GM21723 (cell line): ENCODE measurements around the gene RAPGEF4.

Source experiments
- ATAC-seq: cut with Tn5 transposase; IDR thresholded peaks from one replicate; pipeline ENCODE4 v1.9.1; 2021; ENCODE audit warnings: mild to moderate bottlenecking, moderate library complexity; ENCODE audit not compliant: unreplicated experiment

Gene RAPGEF4

DNA sequence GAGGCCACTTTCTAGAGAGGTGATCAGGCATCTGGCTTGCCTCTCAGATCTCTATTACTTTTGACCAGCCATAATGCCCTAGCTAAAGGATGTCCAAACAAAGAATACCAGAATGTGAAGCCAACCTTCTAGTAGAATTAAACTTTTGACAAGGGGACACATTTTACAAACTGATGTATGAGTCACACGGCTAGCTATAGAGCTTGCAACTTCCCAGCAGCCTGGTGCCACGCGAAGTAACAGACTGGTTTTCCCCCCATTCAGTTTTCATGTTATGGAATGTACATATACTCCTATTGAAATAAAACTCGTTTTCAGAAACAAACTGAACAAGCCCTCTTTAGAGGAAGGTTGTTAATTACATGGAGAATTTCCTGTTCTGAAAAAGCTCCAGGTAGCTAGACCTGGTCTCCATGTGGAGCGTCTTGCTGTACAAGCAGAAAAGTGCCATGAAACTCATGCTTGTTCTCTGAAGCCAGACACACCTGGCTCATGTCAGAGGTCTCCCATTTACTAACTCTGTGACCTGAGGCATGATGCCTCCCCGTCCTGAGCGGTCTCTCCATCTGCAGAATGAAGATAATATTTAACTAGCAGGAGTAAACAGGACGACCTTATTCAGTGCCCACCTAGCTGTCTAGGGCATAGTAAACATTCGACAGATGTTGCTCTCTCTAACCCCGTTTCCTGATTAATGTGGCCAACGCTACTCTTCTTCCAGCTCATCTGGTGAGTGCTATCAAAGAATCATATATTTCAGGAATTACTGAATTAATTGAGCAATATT lies 258.5 kb downstream of the RAPGEF4 start:
- ATAC-seq: no peak

GRCh38 chr2:172994864-172995263 lies 259.2 kb downstream of the RAPGEF4 start:
- no peak for ATAC-seq

DNA sequence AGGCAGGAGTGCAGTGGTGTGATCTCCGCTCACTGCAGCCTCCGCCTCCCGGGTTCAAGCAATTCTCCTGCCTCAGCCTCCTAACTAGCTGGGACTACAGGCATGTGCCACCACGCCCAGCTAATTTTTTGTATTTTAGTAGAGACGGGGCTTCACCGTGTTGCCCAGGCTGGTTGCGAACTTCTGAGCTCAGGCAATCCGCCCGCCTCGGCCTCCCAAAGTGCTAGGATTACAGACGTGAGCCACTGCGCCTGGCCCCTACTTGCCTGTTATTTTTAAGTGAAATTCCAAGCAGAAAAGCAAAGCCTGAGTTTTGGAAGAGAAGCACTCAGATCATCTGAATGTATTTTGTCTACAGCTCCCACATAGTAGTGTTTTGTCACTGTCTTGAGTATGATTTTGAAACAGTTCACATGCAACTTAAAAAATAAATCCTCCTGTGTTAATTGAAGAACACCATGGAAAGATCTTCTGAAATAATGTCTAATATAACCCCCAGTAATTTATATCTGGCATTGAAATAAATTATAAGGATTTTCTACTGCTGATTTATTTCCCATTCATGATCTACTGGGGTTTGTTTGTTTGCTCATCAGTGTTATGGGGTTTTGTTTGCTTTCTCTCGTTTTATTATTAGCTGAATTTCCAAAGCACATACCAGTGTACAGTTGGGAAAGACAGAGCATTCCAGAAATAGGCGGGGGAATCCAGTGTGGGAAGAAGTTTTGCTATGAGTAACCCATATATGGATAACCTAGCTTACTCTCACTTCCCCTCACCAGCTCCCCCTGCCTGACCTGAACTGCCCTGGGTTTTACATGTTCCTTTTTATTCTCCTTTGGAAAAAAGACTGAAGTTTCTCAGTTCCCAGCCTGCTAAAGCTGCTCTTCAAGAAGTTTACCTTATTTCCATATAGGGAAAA lies 259.9 kb downstream of the RAPGEF4 start:
- ATAC-seq: no peak

DNA sequence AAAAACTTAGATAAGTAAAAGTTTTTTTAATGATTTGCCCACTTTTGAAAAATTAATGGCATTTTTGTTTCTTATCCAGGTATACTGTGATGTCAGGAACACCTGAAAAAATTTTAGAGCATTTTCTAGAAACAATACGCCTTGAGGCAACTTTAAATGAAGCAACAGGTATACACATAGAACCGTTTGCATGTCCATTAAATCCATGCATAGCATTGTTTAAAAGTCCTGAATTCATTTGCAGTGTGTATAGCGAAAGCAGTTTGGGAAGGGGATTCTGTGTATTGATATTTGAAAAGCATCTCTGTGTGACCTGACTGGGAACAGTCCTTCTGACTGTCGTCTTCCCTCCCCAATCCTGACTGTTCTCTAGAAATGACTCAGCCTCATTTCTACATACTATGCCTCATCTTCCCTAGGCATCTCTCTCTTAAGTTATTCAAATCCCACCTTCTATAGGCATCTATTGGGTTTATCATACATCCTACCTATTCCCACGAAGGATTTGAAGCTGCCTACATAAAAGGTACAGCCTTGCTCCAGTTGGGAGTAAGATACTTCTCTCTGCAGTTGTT lies 260.8 kb downstream of the RAPGEF4 start:
- ATAC-seq: no peak

DNA sequence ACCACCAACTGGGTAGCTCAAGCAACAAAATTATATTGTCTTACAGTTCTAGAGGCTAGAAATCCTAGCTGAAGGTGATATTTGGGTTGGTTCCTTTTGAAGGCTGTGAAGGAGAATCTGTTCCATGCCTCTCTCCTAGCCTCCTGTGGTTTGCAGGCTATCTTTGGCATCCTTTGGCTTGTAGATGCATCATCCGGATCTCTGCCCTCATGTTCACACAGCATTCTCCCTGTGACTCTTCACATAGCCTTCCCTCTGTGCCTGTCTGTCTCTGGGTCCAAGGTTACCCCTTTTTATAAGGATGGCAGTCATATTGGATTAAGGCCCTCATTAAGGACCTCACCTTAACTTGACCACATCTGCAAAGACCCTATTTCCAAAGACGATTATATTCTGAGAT lies 261.4 kb downstream of the RAPGEF4 start:
- no peak for ATAC-seq

GRCh38 chr2:172998547-172999272 lies 263.1 kb downstream of the RAPGEF4 start:
- no peak for ATAC-seq

- no peak for ATAC-seq
Measured at GRCh38 chr2:172999641-173000386, 264.2 kb downstream of the RAPGEF4 start.

DNA sequence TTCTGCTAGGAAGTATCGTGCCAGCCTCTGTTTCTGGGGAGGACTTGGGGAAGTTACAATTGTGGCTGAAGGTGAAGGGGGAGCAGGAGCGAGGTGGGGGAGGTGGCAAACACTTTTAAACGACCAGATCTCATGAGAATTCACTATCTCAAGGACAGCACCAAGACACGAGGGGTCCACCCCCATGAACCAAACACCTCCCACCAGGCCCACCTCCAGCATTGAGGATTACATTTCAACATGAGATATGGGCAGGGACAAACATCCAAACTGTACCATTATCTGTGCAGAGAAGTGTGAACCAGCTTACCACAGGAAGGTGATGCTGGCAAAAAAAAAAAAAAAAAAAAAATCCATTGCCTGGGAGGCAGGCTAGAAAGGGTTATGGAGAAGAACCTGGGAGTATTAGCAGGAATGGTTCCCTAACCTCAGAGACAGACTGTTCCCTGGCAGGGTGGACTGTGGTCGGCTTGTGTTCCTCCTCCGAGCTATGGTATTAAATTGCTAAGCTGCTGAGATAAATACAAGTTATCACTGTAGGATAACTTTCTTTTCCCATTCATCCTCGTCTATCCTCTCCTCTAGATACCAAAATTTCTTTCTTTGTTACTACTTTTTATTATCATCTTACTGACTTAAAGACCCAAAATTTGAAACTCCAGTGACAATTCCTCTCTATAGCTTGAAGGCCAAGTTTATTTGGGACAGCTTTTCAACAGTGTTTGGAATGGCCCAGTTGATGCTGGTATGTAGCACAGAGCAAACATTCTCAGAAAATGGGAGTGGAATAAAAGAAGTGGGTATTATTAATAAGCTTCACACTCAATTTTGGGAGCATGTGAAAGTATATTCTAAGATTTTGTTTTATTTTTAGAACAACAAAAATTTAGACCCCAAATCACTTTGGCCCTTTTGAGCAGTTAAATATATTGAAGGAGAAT lies 266.3 kb downstream of the RAPGEF4 start:
- ATAC-seq: no peak

DNA sequence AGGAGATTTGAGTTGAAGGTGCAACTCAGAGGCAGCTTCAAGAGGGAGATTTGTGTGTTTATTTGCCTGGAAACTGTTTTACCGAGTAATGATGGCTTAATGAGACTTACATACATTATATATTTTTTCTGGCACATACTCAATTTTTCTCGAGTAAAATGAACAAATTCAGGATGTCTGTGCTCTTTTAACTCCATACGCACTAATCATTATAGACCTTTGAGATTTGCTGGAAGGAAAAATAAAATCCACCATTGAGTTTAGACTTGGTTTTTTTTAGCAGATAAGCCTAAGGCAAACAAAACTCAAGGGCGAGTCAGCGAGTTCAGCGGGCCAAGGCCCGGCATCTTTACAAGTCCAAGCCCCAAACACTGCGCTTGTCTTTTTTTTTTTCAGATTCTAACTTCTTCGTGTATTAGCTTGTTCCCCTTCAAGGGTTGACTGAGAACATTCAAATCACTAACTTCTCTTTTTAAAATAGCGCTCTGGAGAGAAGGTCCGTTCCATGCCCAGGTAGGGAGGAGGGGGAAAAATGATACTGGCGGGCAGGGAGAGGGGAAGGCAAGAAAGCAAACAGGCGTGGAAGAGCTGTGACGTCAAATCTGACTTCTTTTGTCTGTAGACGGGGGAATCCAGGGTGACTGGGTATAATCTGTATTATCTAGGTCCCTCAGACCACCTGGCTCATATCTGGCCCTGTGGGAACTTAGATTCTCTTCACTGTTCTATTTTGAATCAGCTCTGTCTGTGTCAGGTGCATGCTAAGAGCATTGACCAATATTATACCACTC lies 267.3 kb downstream of the RAPGEF4 start:
- ATAC-seq: no peak

GRCh38 chr2:173008786-173009185 lies 273.1 kb downstream of the RAPGEF4 start:
- ATAC-seq: no peak

GRCh38 chr2:173010233-173010632 lies 274.6 kb downstream of the RAPGEF4 start:
- no peak for ATAC-seq

- ATAC-seq: no peak
Measured at GRCh38 chr2:173016451-173016850, 280.8 kb downstream of the RAPGEF4 start.

DNA sequence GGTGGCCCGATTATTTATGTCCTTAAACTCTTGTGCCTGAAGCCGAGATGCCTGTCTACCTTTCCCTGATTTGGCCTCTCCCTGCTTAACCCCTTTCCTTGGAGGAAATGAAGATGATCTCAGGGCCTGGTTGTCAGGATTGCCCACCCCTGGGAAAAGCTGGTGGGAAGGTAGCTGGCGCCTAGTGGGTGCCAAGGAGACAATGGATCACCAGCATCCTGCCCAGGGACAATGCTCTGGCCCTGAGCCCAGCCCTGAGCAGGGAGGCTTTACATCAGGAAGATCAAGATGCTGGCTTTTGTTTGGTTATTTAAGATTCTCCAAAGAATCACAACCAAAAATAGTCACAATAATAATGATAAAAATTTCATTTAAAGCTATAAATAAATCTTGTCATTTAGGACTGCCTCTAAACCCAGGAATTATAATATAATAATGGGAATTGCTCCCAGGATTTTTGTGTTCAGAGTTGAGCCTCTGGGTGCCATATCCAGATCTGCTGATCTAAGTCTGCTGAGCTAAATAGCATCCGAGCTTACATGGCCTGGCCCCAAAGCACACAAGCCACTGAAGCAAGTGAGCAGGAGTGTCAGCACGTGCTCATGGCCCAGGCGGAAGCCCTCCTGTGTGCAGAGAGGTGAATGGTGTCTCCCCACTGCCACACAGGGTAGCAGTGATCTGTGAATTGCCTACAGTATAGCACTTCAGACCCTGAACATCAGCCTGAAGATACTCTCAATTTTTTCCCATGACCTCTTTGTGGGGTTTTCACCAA lies 282.2 kb downstream of the RAPGEF4 start:
- ATAC-seq: no peak

DNA sequence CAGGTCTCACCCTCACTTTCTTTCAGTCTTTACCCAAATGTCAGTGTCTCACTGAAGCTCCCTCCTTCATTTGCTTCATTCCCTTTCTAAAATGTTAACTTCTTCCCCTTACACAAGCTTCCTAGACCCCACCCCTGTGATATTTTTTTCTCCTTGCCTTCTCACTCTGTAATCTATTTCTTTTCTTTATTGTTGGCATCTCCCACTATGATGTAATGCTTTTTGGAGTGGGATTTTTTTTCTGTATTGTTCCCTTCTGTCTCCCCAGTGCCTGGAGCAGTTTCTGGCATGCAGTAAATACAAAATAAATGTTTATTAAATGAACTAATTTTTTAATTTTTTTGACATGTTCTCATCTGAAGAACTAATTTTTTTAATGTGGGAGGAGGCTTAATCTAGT lies 284.1 kb downstream of the RAPGEF4 start:
- ATAC-seq: no peak

DNA sequence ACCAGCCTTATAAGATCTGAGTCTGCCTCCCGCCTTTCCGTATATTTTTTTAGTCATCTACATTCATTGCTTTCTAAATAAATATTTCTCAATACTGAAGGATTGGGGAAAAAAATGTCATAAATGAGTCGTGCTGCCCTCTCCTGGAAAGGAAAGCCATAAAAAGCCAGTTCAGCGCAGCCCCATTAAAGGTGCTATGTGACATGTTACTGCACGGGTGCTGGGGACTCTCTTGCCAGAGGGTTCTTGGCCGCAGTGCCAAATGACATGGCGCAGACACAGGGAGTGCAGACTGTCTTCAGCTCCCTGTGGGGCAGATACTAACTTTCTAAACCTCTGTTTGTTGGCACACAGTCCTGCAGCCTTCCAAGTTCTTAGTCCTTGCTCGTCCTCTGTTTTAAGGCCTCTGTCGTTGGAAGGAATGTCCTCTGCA lies 286.3 kb downstream of the RAPGEF4 start:
- no peak for ATAC-seq

- ATAC-seq: no peak
Measured at GRCh38 chr2:173023718-173024117, 288.1 kb downstream of the RAPGEF4 start.

DNA sequence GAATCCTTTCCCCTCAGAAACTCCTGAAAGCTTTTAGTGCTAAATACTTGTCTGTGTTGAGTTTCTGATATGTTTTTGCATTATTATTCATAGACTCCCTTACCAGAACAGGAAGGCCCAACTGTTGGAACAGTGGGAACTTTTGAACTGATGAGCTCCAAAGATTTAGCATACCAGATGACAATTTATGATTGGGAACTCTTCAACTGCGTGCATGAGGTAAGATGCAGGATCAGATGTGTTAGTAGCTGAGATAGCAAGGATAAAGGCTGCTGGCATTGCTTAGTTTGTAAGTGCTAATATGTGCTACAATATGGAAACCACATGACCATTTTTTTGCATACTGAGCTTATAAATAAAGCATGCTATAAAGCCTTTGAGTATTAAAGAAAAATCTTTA lies 290.8 kb downstream of the RAPGEF4 start:
- no peak for ATAC-seq
